H9 (cell line): ENCODE results near the gene NEURL1B. TPM values are rescaled to one million over a fixed set of nuclear protein-coding genes. Genes with fewer than 3 reads are reported as not detected.

Experiments
- DNase-seq: peaks from one replicate; pipeline ENCODE4 v3.0.0-alpha.2; 2017
- H2AFZ ChIP-seq: one replicate; pipeline ENCODE4 v1.6.1; 2013; ENCODE audit warnings: mild to moderate bottlenecking, low read length, control low read depth, moderate library complexity
- H2AK5ac ChIP-seq: 2 replicates; pipeline ENCODE4 v1.6.1; 2013; ENCODE audit warnings: low read length, control low read depth, mixed read lengths; ENCODE audit not compliant: insufficient read length
- H2BK120ac ChIP-seq: one replicate; pipeline ENCODE4 v1.6.1; 2013; ENCODE audit warnings: low read depth, mild to moderate bottlenecking, low read length, control low read depth, inconsistent platforms; ENCODE audit not compliant: poor library complexity, severe bottlenecking
- H2BK12ac ChIP-seq: 2 replicates; pipeline ENCODE4 v1.6.1; 2013; ENCODE audit warnings: low read length, control low read depth, mixed read lengths, low read depth; ENCODE audit not compliant: insufficient read length
- H2BK15ac ChIP-seq: 2 replicates; pipeline ENCODE4 v1.6.1; 2013; ENCODE audit warnings: low read depth, low read length, control low read depth
- H2BK20ac ChIP-seq: one replicate; pipeline ENCODE4 v1.6.1; 2013; ENCODE audit warnings: low read depth, mild to moderate bottlenecking, low read length, control low read depth, inconsistent platforms; ENCODE audit not compliant: poor library complexity, severe bottlenecking
- H2BK5ac ChIP-seq: 2 replicates; pipeline ENCODE4 v1.6.1; 2013; ENCODE audit warnings: low read length, control low read depth, mixed read lengths; ENCODE audit not compliant: insufficient read length
- H3K14ac ChIP-seq: 2 replicates; pipeline ENCODE4 v1.6.1; 2013; ENCODE audit warnings: low read length, control low read depth; ENCODE audit not compliant: insufficient read depth
- H3K18ac ChIP-seq: 2 replicates; pipeline ENCODE4 v1.6.1; 2013; ENCODE audit warnings: low read depth, mild to moderate bottlenecking, mixed read lengths, low read length, control low read depth; ENCODE audit not compliant: insufficient read length
- H3K23ac ChIP-seq: 2 replicates; pipeline ENCODE4 v1.6.1; 2013; ENCODE audit warnings: low read length, control low read depth, mixed read lengths, low read depth; ENCODE audit not compliant: insufficient read length
- H3K23me2 ChIP-seq: 2 replicates; pipeline ENCODE4 v1.6.1; 2013; ENCODE audit warnings: low read depth, mild to moderate bottlenecking, mixed read lengths, low read length, control low read depth; ENCODE audit not compliant: insufficient read length, poor library complexity, severe bottlenecking
- H3K27ac ChIP-seq: 2 replicates; pipeline ENCODE4 v1.5.1; 2013; ENCODE audit warnings: low read length, control low read depth, mixed read lengths, low read depth; ENCODE audit not compliant: insufficient read length
- H3K27me3 ChIP-seq: 2 replicates; pipeline ENCODE4 v1.6.1; 2013; ENCODE audit warnings: low read length, control low read depth, inconsistent platforms; ENCODE audit not compliant: insufficient read depth
- H3K4ac ChIP-seq: 2 replicates; pipeline ENCODE4 v1.6.1; 2013; ENCODE audit warnings: low read depth, mild to moderate bottlenecking, control low read depth, inconsistent platforms, low read length, moderate library complexity
- H3K4me1 ChIP-seq: 2 replicates; pipeline ENCODE4 v1.6.1; 2013; ENCODE audit warnings: low read length, control low read depth, inconsistent platforms; ENCODE audit not compliant: insufficient read depth
- H3K4me2 ChIP-seq: 2 replicates; pipeline ENCODE4 v1.6.1; 2013; ENCODE audit warnings: low read length, control low read depth, mixed read lengths; ENCODE audit not compliant: insufficient read length, insufficient read depth
- H3K56ac ChIP-seq: 2 replicates; pipeline ENCODE4 v1.6.1; 2013; ENCODE audit warnings: low read depth, mild to moderate bottlenecking, mixed read lengths, low read length, control low read depth; ENCODE audit not compliant: insufficient read length
- H3K79me1 ChIP-seq: 2 replicates; pipeline ENCODE4 v1.6.1; 2013; ENCODE audit warnings: low read depth, mild to moderate bottlenecking, moderate library complexity, low read length, control low read depth, inconsistent platforms; ENCODE audit not compliant: insufficient read depth, poor library complexity, severe bottlenecking
- H3K79me2 ChIP-seq: 2 replicates; pipeline ENCODE4 v1.6.1; 2013; ENCODE audit warnings: low read length, control low read depth, inconsistent platforms; ENCODE audit not compliant: insufficient read depth
- H3K9ac ChIP-seq: 2 replicates; pipeline ENCODE4 v1.6.1; 2013; ENCODE audit warnings: low read length, control low read depth, mixed read lengths; ENCODE audit not compliant: insufficient read length; ENCODE audit errors: extremely low read depth
- H3K9me3 ChIP-seq: one replicate; pipeline ENCODE4 v1.6.1; 2013; ENCODE audit warnings: low read depth, low read length, inconsistent platforms; ENCODE audit not compliant: control insufficient read depth
- H3T11ph ChIP-seq: one replicate; pipeline ENCODE4 v1.6.1; 2013; ENCODE audit warnings: mild to moderate bottlenecking, low read length, control low read depth, inconsistent platforms
- H4K20me1 ChIP-seq: one replicate; pipeline ENCODE4 v1.6.1; 2013; ENCODE audit not compliant: control insufficient read depth, insufficient read length, insufficient read depth
- H4K5ac ChIP-seq: 2 replicates; pipeline ENCODE4 v1.6.1; 2013; ENCODE audit warnings: low read depth, mild to moderate bottlenecking, mixed read lengths, low read length, control low read depth; ENCODE audit not compliant: insufficient read length
- H4K8ac ChIP-seq: replicated peaks from 2 replicates; pipeline ENCODE4 v1.6.1; 2013; ENCODE audit warnings: low read length, control low read depth, mixed read lengths, low read depth; ENCODE audit not compliant: insufficient read length
- H4K91ac ChIP-seq: 2 replicates; pipeline ENCODE4 v1.6.1; 2013; ENCODE audit warnings: low read depth, mild to moderate bottlenecking, moderate library complexity, mixed read lengths, low read length, control low read depth; ENCODE audit not compliant: insufficient read length
- H3K27ac Mint-ChIP-seq, 3 experiments: 2 replicates in 2 of 3; 3 replicates in 1 of 3; pipeline ENCODE4 v1.8.0; 2020 to 2021; ENCODE audit warnings: mixed read lengths in 3 of 3, mild to moderate bottlenecking in 1 of 3, moderate library complexity in 1 of 3
- H3K27me3 Mint-ChIP-seq: 2 replicates; pipeline ENCODE4 v1.8.0; 2021; ENCODE audit warnings: low read depth, mild to moderate bottlenecking, moderate library complexity, mixed read lengths
- H3K36me3 Mint-ChIP-seq, 3 experiments: 2 replicates in 2 of 3; 3 replicates in 1 of 3; pipeline ENCODE4 v1.8.0; 2020 to 2021; ENCODE audit warnings: low read depth in 3 of 3, mixed read lengths in 3 of 3; ENCODE audit not compliant: insufficient read depth in 1 of 3
- H3K4me1 Mint-ChIP-seq, 2 experiments: 2 replicates each; pipeline ENCODE4 v1.8.0; 2020; ENCODE audit warnings: mixed read lengths in 2 of 2
- H3K4me3 Mint-ChIP-seq, 2 experiments: 2 replicates in 1 of 2; 3 replicates in 1 of 2; pipeline ENCODE4 v1.8.0; 2020 to 2021; ENCODE audit warnings: mild to moderate bottlenecking in 2 of 2, mixed read lengths in 2 of 2, moderate library complexity in 1 of 2
- H3K9me3 Mint-ChIP-seq, 2 experiments: 2 replicates in 1 of 2; 3 replicates in 1 of 2; pipeline ENCODE4 v1.8.0; 2020; ENCODE audit warnings: mild to moderate bottlenecking in 2 of 2, mixed read lengths in 2 of 2, moderate library complexity in 1 of 2
- WGBS: extraction: QIAGEN DNeasy Blood & Tissue Kit; methylation state at CpG from one replicate; pipeline ENCODE4 v1.1.7; 2013; ENCODE audit warnings: missing lambda C conversion rate, low lambda C conversion rate, mixed read lengths; ENCODE audit not compliant: insufficient read length; ENCODE audit errors: extremely low coverage; 5-methylcytosine and 5-hydroxymethylcytosine counted together
- total RNA-seq: library from RNA; stranded (reverse); gene quantifications from 2 replicates; pipeline ENCODE4 v1.2.1, GENCODE V29; 2021
- TF ChIP-seq, protein P1 (sequence below): fragments of 200-600 bp; sonication (generic); conservative IDR thresholded peaks from 3 replicates; pipeline ENCODE4 v1.8.0; 2021; ENCODE audit warnings: antibody characterized with exemption, mild to moderate bottlenecking

Gene NEURL1B
- total RNA-seq, 1 experiment from 2014 or later, result 3.6 TPM

DNA sequence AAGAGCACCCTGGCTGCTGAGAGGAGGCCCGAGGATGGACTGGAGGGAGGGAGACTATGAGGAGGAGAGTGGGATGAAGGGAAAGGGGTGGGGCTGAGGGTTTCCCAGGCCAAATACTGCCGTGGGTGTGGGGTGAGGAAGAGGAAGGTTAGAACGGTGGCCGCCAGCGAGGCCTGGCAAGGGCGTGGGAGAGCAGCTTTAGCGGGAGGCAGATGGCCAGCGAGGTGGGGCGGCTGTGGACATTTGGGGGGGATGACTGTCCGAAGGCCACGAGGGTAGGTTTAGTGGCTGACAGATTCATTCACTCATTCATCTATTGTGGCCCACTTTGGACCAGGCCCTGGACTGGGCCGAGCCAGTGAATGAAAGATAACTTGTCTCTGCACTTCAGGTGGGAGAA is 47.8 kb upstream of the NEURL1B start:
- H2BK12ac ChIP-seq, result no peak overlapping the region
- H3K9me3 ChIP-seq, result no peaks in the 10 kb centered on the region
- H3K4me2 ChIP-seq, result no peak overlapping the region
- TF ChIP-seq, protein P1, sequence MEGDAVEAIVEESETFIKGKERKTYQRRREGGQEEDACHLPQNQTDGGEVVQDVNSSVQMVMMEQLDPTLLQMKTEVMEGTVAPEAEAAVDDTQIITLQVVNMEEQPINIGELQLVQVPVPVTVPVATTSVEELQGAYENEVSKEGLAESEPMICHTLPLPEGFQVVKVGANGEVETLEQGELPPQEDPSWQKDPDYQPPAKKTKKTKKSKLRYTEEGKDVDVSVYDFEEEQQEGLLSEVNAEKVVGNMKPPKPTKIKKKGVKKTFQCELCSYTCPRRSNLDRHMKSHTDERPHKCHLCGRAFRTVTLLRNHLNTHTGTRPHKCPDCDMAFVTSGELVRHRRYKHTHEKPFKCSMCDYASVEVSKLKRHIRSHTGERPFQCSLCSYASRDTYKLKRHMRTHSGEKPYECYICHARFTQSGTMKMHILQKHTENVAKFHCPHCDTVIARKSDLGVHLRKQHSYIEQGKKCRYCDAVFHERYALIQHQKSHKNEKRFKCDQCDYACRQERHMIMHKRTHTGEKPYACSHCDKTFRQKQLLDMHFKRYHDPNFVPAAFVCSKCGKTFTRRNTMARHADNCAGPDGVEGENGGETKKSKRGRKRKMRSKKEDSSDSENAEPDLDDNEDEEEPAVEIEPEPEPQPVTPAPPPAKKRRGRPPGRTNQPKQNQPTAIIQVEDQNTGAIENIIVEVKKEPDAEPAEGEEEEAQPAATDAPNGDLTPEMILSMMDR, result no peak
- no peak overlapping the region for H3K27ac ChIP-seq
- no peak overlapping the region for H4K8ac ChIP-seq
- no peaks in the 10 kb centered on the region for H3K27me3 ChIP-seq
- H3K18ac ChIP-seq, result no peak overlapping the region
- no peak overlapping the region for H3K23ac ChIP-seq
- no peaks in the 10 kb centered on the region; a peak in 1 of 7 replicates for H3K36me3 Mint-ChIP-seq
- H2BK15ac ChIP-seq, result no peak overlapping the region
- H3K4me1 Mint-ChIP-seq, result peaks cover 8 to 11% of the 10 kb centered on the region in 2 experiments
- no peak overlapping the region for H2AK5ac ChIP-seq
- no peak overlapping the region for H3K4me3 Mint-ChIP-seq
- peaks cover 24% of the 10 kb centered on the region for H3K27me3 Mint-ChIP-seq
- H3K9ac ChIP-seq, result no peak overlapping the region
- no peak overlapping the region for H4K91ac ChIP-seq
- H2BK5ac ChIP-seq, result no peak overlapping the region
- H3K56ac ChIP-seq, result no peak overlapping the region
- no peaks in the 10 kb centered on the region; a peak in 1 of 5 replicates for H3K9me3 Mint-ChIP-seq
- no peaks in the 10 kb centered on the region for H4K20me1 ChIP-seq
- H3K79me2 ChIP-seq, result no peaks in the 10 kb centered on the region
- H3K27ac Mint-ChIP-seq, result no peak overlapping the region; a peak in 1 of 7 replicates
- H3K4me1 ChIP-seq, result no peaks in the 10 kb centered on the region
- no peak for DNase-seq
- no peak overlapping the region for H3K4ac ChIP-seq
- H3K79me1 ChIP-seq, result no peaks in the 10 kb centered on the region
- no peak overlapping the region for H3T11ph ChIP-seq
- H2AFZ ChIP-seq, result no peak overlapping the region
- H2BK20ac ChIP-seq, result no peak overlapping the region
- H3K23me2 ChIP-seq, result no peaks in the 10 kb centered on the region
- H3K14ac ChIP-seq, result no peak overlapping the region
- no CpG with 5 or more reads among the region's 12 CpGs for WGBS
- no peak overlapping the region for H4K5ac ChIP-seq
- no peak overlapping the region for H2BK120ac ChIP-seq
